Breast epithelium (tissue), 3 donors: ENCODE data around the gene EPHA6.

ENCODE experiments used
- CTCF ChIP-seq, 3 donors: fragments of 450-650 bp; IDR thresholded peaks; one replicate each; pipeline ENCODE4 v1.5.1; 2016 to 2017; ENCODE audit warnings: antibody characterized with exemption in 3 of 3, mild to moderate bottlenecking in 3 of 3, moderate library complexity in 3 of 3
- POLR2A ChIP-seq: fragments of 450-650 bp; IDR thresholded peaks from one replicate; pipeline ENCODE4 v1.6.1; 2016; ENCODE audit warnings: antibody characterized with exemption, mild to moderate bottlenecking, moderate library complexity

GRCh38 chr3:97691354-97691753 lies 877.0 kb downstream of the EPHA6 start:
- no peak for TF ChIP-seq POLR2A
- no peak for TF ChIP-seq CTCF (IDR thresholded peaks at IDR 0.05)
